H9 (cell line): Measurements from ENCODE around the gene RPS6KA6. TPM values are rescaled to one million over a fixed set of nuclear protein-coding genes. Genes with fewer than 3 reads are reported as not detected.

Experiments
- DNase-seq: peaks from one replicate; pipeline ENCODE4 v3.0.0-alpha.2; 2017
- H2AFZ ChIP-seq: one replicate; pipeline ENCODE4 v1.6.1; 2013; ENCODE audit warnings: mild to moderate bottlenecking, low read length, control low read depth, moderate library complexity
- H2AK5ac ChIP-seq: 2 replicates; pipeline ENCODE4 v1.6.1; 2013; ENCODE audit warnings: low read length, control low read depth, mixed read lengths; ENCODE audit not compliant: insufficient read length
- H2BK120ac ChIP-seq: one replicate; pipeline ENCODE4 v1.6.1; 2013; ENCODE audit warnings: low read depth, mild to moderate bottlenecking, low read length, control low read depth, inconsistent platforms; ENCODE audit not compliant: poor library complexity, severe bottlenecking
- H2BK12ac ChIP-seq: 2 replicates; pipeline ENCODE4 v1.6.1; 2013; ENCODE audit warnings: low read length, control low read depth, mixed read lengths, low read depth; ENCODE audit not compliant: insufficient read length
- H2BK15ac ChIP-seq: 2 replicates; pipeline ENCODE4 v1.6.1; 2013; ENCODE audit warnings: low read depth, low read length, control low read depth
- H2BK20ac ChIP-seq: one replicate; pipeline ENCODE4 v1.6.1; 2013; ENCODE audit warnings: low read depth, mild to moderate bottlenecking, low read length, control low read depth, inconsistent platforms; ENCODE audit not compliant: poor library complexity, severe bottlenecking
- H2BK5ac ChIP-seq: 2 replicates; pipeline ENCODE4 v1.6.1; 2013; ENCODE audit warnings: low read length, control low read depth, mixed read lengths; ENCODE audit not compliant: insufficient read length
- H3K14ac ChIP-seq: 2 replicates; pipeline ENCODE4 v1.6.1; 2013; ENCODE audit warnings: low read length, control low read depth; ENCODE audit not compliant: insufficient read depth
- H3K18ac ChIP-seq: 2 replicates; pipeline ENCODE4 v1.6.1; 2013; ENCODE audit warnings: low read depth, mild to moderate bottlenecking, mixed read lengths, low read length, control low read depth; ENCODE audit not compliant: insufficient read length
- H3K23ac ChIP-seq: 2 replicates; pipeline ENCODE4 v1.6.1; 2013; ENCODE audit warnings: low read length, control low read depth, mixed read lengths, low read depth; ENCODE audit not compliant: insufficient read length
- H3K23me2 ChIP-seq: 2 replicates; pipeline ENCODE4 v1.6.1; 2013; ENCODE audit warnings: low read depth, mild to moderate bottlenecking, mixed read lengths, low read length, control low read depth; ENCODE audit not compliant: insufficient read length, poor library complexity, severe bottlenecking
- H3K27ac ChIP-seq: 2 replicates; pipeline ENCODE4 v1.5.1; 2013; ENCODE audit warnings: low read length, control low read depth, mixed read lengths, low read depth; ENCODE audit not compliant: insufficient read length
- H3K27me3 ChIP-seq: 2 replicates; pipeline ENCODE4 v1.6.1; 2013; ENCODE audit warnings: low read length, control low read depth, inconsistent platforms; ENCODE audit not compliant: insufficient read depth
- H3K4ac ChIP-seq: 2 replicates; pipeline ENCODE4 v1.6.1; 2013; ENCODE audit warnings: low read depth, mild to moderate bottlenecking, control low read depth, inconsistent platforms, low read length, moderate library complexity
- H3K4me1 ChIP-seq: 2 replicates; pipeline ENCODE4 v1.6.1; 2013; ENCODE audit warnings: low read length, control low read depth, inconsistent platforms; ENCODE audit not compliant: insufficient read depth
- H3K4me2 ChIP-seq: 2 replicates; pipeline ENCODE4 v1.6.1; 2013; ENCODE audit warnings: low read length, control low read depth, mixed read lengths; ENCODE audit not compliant: insufficient read length, insufficient read depth
- H3K56ac ChIP-seq: 2 replicates; pipeline ENCODE4 v1.6.1; 2013; ENCODE audit warnings: low read depth, mild to moderate bottlenecking, mixed read lengths, low read length, control low read depth; ENCODE audit not compliant: insufficient read length
- H3K79me1 ChIP-seq: 2 replicates; pipeline ENCODE4 v1.6.1; 2013; ENCODE audit warnings: low read depth, mild to moderate bottlenecking, moderate library complexity, low read length, control low read depth, inconsistent platforms; ENCODE audit not compliant: insufficient read depth, poor library complexity, severe bottlenecking
- H3K79me2 ChIP-seq: 2 replicates; pipeline ENCODE4 v1.6.1; 2013; ENCODE audit warnings: low read length, control low read depth, inconsistent platforms; ENCODE audit not compliant: insufficient read depth
- H3K9ac ChIP-seq: 2 replicates; pipeline ENCODE4 v1.6.1; 2013; ENCODE audit warnings: low read length, control low read depth, mixed read lengths; ENCODE audit not compliant: insufficient read length; ENCODE audit errors: extremely low read depth
- H3K9me3 ChIP-seq: one replicate; pipeline ENCODE4 v1.6.1; 2013; ENCODE audit warnings: low read depth, low read length, inconsistent platforms; ENCODE audit not compliant: control insufficient read depth
- H3T11ph ChIP-seq: one replicate; pipeline ENCODE4 v1.6.1; 2013; ENCODE audit warnings: mild to moderate bottlenecking, low read length, control low read depth, inconsistent platforms
- H4K20me1 ChIP-seq: one replicate; pipeline ENCODE4 v1.6.1; 2013; ENCODE audit not compliant: control insufficient read depth, insufficient read length, insufficient read depth
- H4K5ac ChIP-seq: 2 replicates; pipeline ENCODE4 v1.6.1; 2013; ENCODE audit warnings: low read depth, mild to moderate bottlenecking, mixed read lengths, low read length, control low read depth; ENCODE audit not compliant: insufficient read length
- H4K8ac ChIP-seq: replicated peaks from 2 replicates; pipeline ENCODE4 v1.6.1; 2013; ENCODE audit warnings: low read length, control low read depth, mixed read lengths, low read depth; ENCODE audit not compliant: insufficient read length
- H4K91ac ChIP-seq: 2 replicates; pipeline ENCODE4 v1.6.1; 2013; ENCODE audit warnings: low read depth, mild to moderate bottlenecking, moderate library complexity, mixed read lengths, low read length, control low read depth; ENCODE audit not compliant: insufficient read length
- H3K27ac Mint-ChIP-seq, 3 experiments: 2 replicates in 2 of 3; 3 replicates in 1 of 3; pipeline ENCODE4 v1.8.0; 2020 to 2021; ENCODE audit warnings: mixed read lengths in 3 of 3, mild to moderate bottlenecking in 1 of 3, moderate library complexity in 1 of 3
- H3K27me3 Mint-ChIP-seq: 2 replicates; pipeline ENCODE4 v1.8.0; 2021; ENCODE audit warnings: low read depth, mild to moderate bottlenecking, moderate library complexity, mixed read lengths
- H3K36me3 Mint-ChIP-seq, 3 experiments: 2 replicates in 2 of 3; 3 replicates in 1 of 3; pipeline ENCODE4 v1.8.0; 2020 to 2021; ENCODE audit warnings: low read depth in 3 of 3, mixed read lengths in 3 of 3; ENCODE audit not compliant: insufficient read depth in 1 of 3
- H3K4me1 Mint-ChIP-seq, 2 experiments: 2 replicates each; pipeline ENCODE4 v1.8.0; 2020; ENCODE audit warnings: mixed read lengths in 2 of 2
- H3K4me3 Mint-ChIP-seq, 2 experiments: 2 replicates in 1 of 2; 3 replicates in 1 of 2; pipeline ENCODE4 v1.8.0; 2020 to 2021; ENCODE audit warnings: mild to moderate bottlenecking in 2 of 2, mixed read lengths in 2 of 2, moderate library complexity in 1 of 2
- H3K9me3 Mint-ChIP-seq, 2 experiments: 2 replicates in 1 of 2; 3 replicates in 1 of 2; pipeline ENCODE4 v1.8.0; 2020; ENCODE audit warnings: mild to moderate bottlenecking in 2 of 2, mixed read lengths in 2 of 2, moderate library complexity in 1 of 2
- CTCF ChIP-seq: fragments of 200-600 bp; sonication (generic); conservative IDR thresholded peaks from 3 replicates; pipeline ENCODE4 v1.8.0; 2021; ENCODE audit warnings: antibody characterized with exemption, mild to moderate bottlenecking
- total RNA-seq: library from RNA; stranded (reverse); gene quantifications from 2 replicates; pipeline ENCODE4 v1.2.1, GENCODE V29; 2021

The RPS6KA6 gene
- total RNA-seq, 1 experiment from 2014 or later, result 12.1 TPM

GRCh38 chrX:84223261-84223660 is 35.3 kb upstream of the RPS6KA6 start:
- Histone ChIP-seq H3K56ac (no peak overlapping the region), H3K27ac (no peak overlapping the region), H3K9ac (no peak overlapping the region), H4K91ac (no peak overlapping the region), H4K20me1 (no peaks in the 10 kb centered on the region), H3K4me2 (no peak overlapping the region), H2BK12ac (no peak overlapping the region), H3T11ph (no peak overlapping the region), H4K5ac (no peak overlapping the region), H3K79me1 (no peaks in the 10 kb centered on the region), H3K79me2 (no peaks in the 10 kb centered on the region), H2BK5ac (no peak overlapping the region), H3K14ac (no peak overlapping the region), H2BK120ac (no peak overlapping the region), H2AFZ (no peak overlapping the region), H3K4ac (no peak overlapping the region), H4K8ac (no peak overlapping the region), H3K18ac (no peak overlapping the region), H3K9me3 (peaks cover 9% of the 10 kb centered on the region), H2BK20ac (no peak overlapping the region), H2BK15ac (no peak overlapping the region), H3K23me2 (no peaks in the 10 kb centered on the region), H2AK5ac (no peak overlapping the region), H3K23ac (no peak overlapping the region), H3K4me1 (no peaks in the 10 kb centered on the region), H3K27me3 (no peaks in the 10 kb centered on the region)
- Mint-ChIP-seq H3K27ac (no peak overlapping the region), H3K4me3 (no peak overlapping the region), H3K36me3 (no peaks in the 10 kb centered on the region; a peak in 1 of 7 replicates), H3K27me3 (no peaks in the 10 kb centered on the region), H3K9me3 (peaks cover 41 to 58% of the 10 kb centered on the region in 2 experiments), H3K4me1 (no peaks in the 10 kb centered on the region)
- no peak for TF ChIP-seq CTCF
- DNase-seq, result no peak
